ENCODE results near the gene PJA1. TPM values are rescaled to one million over a fixed set of nuclear protein-coding genes. Genes with fewer than 3 reads are reported as not detected.

Gene PJA1
- total RNA-seq, 2 donors from 2014 or later = 28.0 to 89.9 TPM

GRCh38 chrX:69203638-69204037 is 38.4 kb upstream of the PJA1 start:
- no peak overlapping the region for H3K4me3 ChIP-seq
- no peaks in the 10 kb centered on the region for H3K36me3 ChIP-seq
- H3K27ac ChIP-seq = no peak overlapping the region
- TF ChIP-seq POLR2AphosphoS5 (IDR thresholded peaks at IDR 0.05) (no peak), CTCF (IDR thresholded peaks at IDR 0.05) (no peak)
- H3K4me1 ChIP-seq (replicated peaks) = no peaks in the 10 kb centered on the region
- H3K9me3 ChIP-seq = no peaks in the 10 kb centered on the region
- no peak for DNase-seq (ENCODE audit: low spot score)
- H3K27me3 ChIP-seq (replicated peaks; ENCODE audit: insufficient read depth) = no peaks in the 10 kb centered on the region
- WGBS = 83% methylated on average over 3 of the region's 4 CpGs
- intact Hi-C loops (cut with DNase I) = no loop called here

GRCh38 chrX:69197690-69198089 is 32.4 kb upstream of the PJA1 start:
- no peaks in the 10 kb centered on the region for H3K36me3 ChIP-seq
- intact Hi-C loops (cut with DNase I) = no loop called here
- no peak overlapping the region for H3K4me3 ChIP-seq
- H3K27ac ChIP-seq = no peak overlapping the region
- H3K27me3 ChIP-seq (replicated peaks; ENCODE audit: insufficient read depth) = no peaks in the 10 kb centered on the region
- no peak for TF ChIP-seq CTCF (IDR thresholded peaks at IDR 0.05)
- TF ChIP-seq POLR2A (IDR thresholded peaks at IDR 0.05) = no peak
- no peak for TF ChIP-seq POLR2AphosphoS5 (IDR thresholded peaks at IDR 0.05)
- no peaks in the 10 kb centered on the region for H3K4me1 ChIP-seq (replicated peaks)
- WGBS = 83% methylated on average over 1 of the region's 1 CpG
- DNase-seq (ENCODE audit: low spot score) = no peak
- no peaks in the 10 kb centered on the region for H3K9me3 ChIP-seq

GRCh38 chrX:69196666-69197065 is 31.4 kb upstream of the PJA1 start:
- no peak overlapping the region for H3K4me3 ChIP-seq
- no peaks in the 10 kb centered on the region for H3K27me3 ChIP-seq (replicated peaks; ENCODE audit: insufficient read depth)
- no peak overlapping the region for H3K27ac ChIP-seq
- intact Hi-C loops (cut with DNase I) = no loop called here
- no peak for TF ChIP-seq POLR2A (IDR thresholded peaks at IDR 0.05)
- no peak for TF ChIP-seq POLR2AphosphoS5 (IDR thresholded peaks at IDR 0.05)
- no peaks in the 10 kb centered on the region for H3K36me3 ChIP-seq
- H3K4me1 ChIP-seq (replicated peaks) = no peaks in the 10 kb centered on the region
- no peak for DNase-seq (ENCODE audit: low spot score)
- H3K9me3 ChIP-seq = no peaks in the 10 kb centered on the region
- WGBS = 89% methylated on average over 3 of the region's 3 CpGs

GRCh38 chrX:69195810-69196209 is 30.6 kb upstream of the PJA1 start:
- no peak for TF ChIP-seq POLR2AphosphoS5 (IDR thresholded peaks at IDR 0.05)
- no peak for TF ChIP-seq POLR2A (IDR thresholded peaks at IDR 0.05)
- TF ChIP-seq CTCF (IDR thresholded peaks at IDR 0.05) = no peak
- no peaks in the 10 kb centered on the region for H3K27me3 ChIP-seq (replicated peaks; ENCODE audit: insufficient read depth)
- H3K27ac ChIP-seq = no peak overlapping the region
- no peaks in the 10 kb centered on the region for H3K4me1 ChIP-seq (replicated peaks)
- H3K9me3 ChIP-seq = no peaks in the 10 kb centered on the region
- H3K36me3 ChIP-seq = no peaks in the 10 kb centered on the region
- 100% methylated on average over 1 of the region's 3 CpGs for WGBS
- H3K4me3 ChIP-seq = no peak overlapping the region
- intact Hi-C loops (cut with DNase I) = no loop called here
- no peak for DNase-seq (ENCODE audit: low spot score)

- H3K9me3 ChIP-seq = no peaks in the 10 kb centered on the region
- no peak overlapping the region for H3K27ac ChIP-seq
- H3K4me3 ChIP-seq = no peak overlapping the region
- intact Hi-C loops (cut with DNase I) = no loop called here
- TF ChIP-seq POLR2A (IDR thresholded peaks at IDR 0.05) = no peak
- no peak for TF ChIP-seq POLR2AphosphoS5 (IDR thresholded peaks at IDR 0.05)
- TF ChIP-seq CTCF (IDR thresholded peaks at IDR 0.05) = no peak
- WGBS = 90% methylated on average over 8 of the region's 10 CpGs
- H3K36me3 ChIP-seq = no peaks in the 10 kb centered on the region
- no peaks in the 10 kb centered on the region for H3K4me1 ChIP-seq (replicated peaks)
- no peaks in the 10 kb centered on the region for H3K27me3 ChIP-seq (replicated peaks; ENCODE audit: insufficient read depth)
- DNase-seq (ENCODE audit: low spot score) = no peak
Observed at GRCh38 chrX:69195192-69195591, 29.9 kb upstream of the PJA1 start.

Data from prostate gland (tissue), 2 donors.